ENCODE data around the gene INPP5B.
A peak's percentile ranks its signal among the peaks of the same experiment; 100 is the strongest.

The INPP5B gene

DNA sequence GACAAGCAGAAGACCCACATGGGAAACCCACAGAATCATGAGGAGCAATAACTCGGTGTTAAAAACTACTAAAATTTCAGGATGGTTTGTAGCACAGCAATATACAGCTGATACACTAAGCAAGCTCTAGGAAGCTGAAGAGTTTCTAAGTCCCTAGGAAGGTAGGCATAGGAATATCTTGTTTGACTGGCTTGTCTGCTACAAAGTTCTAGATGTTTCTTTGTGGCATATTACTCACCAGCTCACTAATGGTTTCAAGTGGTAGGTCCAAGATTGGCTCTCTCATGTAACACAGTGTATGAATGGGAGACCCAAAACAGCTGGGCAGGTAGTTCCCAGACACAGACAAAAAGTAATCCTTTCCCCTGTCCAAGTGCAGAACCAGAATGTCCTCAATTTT, 74.2 kb downstream of the INPP5B start:
- no peak for DNase-seq (ENCODE audit: low read depth, low spot score)

DNA sequence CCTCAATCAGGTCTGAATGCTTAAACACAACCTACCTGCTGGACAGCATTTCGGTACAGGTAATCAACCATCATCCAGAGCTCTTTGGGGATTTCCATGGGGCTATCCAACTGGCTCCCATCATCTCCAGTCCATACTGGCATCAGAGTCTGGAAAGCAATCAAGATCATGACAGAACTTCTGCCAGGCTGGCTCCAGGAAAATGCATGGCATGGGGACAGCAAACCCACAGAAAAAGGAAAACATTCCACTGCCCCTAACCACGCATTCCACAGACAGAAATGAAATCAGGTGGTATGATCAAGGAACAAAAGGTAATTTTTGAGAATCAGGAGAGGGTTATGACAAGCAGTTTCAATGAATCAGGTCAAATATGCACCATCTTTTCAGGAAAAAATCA, 78.4 kb downstream of the INPP5B start:
- DNase-seq (ENCODE audit: low read depth, low spot score) = no peak

DNA sequence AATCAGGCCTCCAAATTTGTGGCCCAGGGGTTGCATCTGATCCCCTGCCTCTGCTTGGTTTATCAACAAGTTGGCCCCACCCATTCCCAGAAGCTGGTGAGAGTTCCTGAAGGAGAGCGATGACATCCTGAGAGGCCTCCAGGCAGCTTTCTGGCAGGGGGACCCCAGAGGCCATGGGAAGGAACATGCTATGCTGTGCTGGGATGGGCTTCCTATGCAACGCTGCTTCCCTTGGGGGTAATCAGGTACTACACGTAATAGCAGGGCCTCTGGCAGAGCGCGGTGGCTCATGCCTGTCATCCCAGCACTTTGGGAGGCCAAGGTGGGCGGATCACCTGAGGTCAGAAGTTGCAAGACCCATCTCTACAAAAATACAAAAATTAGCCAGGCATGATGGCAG, 79.1 kb downstream of the INPP5B start:
- peak; percentile 17 for DNase-seq (ENCODE audit: low read depth, low spot score)

DNA sequence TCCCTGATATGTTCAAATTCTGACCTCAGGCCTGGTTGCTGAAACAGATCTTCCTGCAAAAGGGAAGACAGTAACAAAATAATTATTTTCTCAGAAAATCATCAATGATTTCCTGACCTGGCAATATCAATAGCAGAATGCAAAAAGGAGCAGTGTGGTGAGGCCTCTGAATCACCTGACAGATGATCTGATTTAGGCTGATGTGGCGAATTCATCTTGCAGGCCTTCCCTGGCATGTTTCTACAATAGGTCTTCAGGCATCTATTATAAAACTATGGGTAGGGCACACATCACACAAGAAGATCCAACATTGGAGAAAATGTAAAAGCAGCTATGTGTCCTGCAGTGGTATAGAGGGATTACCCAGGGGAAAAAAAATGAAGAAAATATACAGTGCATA, 80.4 kb downstream of the INPP5B start:
- DNase-seq (ENCODE audit: low read depth, low spot score) = no peak

DNA sequence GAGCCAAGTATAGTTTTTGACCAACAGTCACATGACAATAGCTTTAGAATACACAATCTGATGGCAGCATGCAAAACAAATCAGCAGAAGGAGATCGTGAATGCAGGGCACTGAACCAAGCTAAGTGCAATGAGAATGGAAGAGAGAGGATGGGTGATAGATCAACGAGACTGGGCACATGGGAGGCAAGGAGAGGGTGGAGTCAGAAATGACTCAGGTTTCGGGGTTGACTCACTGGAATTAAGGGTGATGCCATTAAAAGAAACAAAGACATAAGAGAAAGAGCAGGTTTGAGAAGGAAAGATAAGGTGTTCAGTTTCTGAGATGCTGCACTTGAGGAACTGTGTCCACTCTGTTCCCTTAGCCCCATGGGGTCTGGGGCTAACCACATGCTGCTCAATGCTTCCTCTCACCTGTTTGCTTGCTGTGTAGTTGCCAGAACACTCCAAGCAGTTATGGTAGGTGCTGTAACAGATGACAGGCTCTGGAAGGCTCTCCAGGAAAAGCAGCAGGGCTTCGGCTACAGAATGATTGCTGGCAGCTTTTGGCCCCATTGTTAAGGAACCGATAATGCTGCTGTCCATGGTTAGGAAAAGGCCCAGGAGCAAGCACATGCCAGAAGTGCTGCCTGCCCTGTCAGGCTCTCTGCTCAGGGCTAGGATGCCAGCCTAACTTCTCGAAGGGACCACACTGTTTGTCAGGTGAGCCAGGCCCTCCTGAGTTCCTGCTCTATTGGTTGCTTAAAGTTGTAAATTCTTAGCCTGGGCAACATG, 81.3 kb downstream of the INPP5B start:
- DNase-seq (ENCODE audit: low read depth, low spot score) = no peak

DNA sequence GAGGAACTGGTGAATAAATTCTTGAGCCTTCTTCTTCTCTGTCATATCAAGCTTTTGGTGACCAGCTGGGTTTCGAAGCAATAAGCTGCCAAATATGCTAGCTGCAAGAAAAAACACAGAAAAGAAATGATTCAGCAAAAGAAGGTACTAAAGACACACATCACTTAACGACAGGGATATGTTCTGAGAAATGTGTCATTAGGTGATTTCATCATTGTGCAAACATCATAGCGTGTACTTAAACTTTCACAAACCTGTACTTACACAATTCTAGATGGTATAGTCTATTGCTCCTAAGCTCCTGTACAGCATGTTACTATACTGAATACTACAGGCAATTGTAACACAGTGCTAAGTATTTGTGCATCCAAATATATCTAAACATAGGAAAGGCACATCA, 84.5 kb downstream of the INPP5B start:
- DNase-seq (ENCODE audit: low read depth, low spot score) = no peak

DNA sequence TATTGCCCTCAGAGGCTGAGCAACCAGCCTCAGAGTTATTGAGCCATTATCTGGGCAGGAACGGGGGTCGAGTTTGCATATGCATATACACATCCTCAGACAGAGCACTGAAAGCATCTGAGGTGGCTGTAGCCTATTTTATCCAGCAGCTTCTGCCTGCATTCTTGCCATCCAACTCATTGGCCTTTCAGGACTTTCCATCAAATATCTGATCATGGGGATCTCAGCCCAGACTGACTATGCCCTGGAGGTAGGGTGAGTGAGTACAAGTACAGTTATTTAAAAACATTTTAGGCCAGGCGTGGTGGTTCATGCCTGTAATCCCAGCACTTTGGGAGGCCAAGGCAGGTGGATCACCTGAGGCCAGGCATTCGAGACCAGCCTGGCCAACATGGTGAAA, 85.7 kb downstream of the INPP5B start:
- DNase-seq (ENCODE audit: low read depth, low spot score) = no peak

DNA sequence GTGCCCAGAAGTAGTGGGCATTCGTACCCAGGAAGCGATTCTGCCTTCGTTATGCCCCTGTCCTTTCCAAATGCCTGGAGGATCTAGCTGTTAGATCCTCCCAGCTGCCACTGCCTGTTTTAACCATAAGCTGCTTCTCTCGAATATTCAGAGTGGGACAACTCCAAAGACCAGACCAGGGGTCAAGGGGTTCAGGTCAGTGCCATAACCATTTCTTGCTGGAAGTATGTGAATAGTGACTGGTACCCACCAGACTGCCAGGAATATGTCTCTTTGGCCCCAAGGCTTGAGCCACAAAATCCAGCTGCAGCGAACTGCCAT, 86.5 kb downstream of the INPP5B start:
- no peak for DNase-seq (ENCODE audit: low read depth, low spot score)

DNA sequence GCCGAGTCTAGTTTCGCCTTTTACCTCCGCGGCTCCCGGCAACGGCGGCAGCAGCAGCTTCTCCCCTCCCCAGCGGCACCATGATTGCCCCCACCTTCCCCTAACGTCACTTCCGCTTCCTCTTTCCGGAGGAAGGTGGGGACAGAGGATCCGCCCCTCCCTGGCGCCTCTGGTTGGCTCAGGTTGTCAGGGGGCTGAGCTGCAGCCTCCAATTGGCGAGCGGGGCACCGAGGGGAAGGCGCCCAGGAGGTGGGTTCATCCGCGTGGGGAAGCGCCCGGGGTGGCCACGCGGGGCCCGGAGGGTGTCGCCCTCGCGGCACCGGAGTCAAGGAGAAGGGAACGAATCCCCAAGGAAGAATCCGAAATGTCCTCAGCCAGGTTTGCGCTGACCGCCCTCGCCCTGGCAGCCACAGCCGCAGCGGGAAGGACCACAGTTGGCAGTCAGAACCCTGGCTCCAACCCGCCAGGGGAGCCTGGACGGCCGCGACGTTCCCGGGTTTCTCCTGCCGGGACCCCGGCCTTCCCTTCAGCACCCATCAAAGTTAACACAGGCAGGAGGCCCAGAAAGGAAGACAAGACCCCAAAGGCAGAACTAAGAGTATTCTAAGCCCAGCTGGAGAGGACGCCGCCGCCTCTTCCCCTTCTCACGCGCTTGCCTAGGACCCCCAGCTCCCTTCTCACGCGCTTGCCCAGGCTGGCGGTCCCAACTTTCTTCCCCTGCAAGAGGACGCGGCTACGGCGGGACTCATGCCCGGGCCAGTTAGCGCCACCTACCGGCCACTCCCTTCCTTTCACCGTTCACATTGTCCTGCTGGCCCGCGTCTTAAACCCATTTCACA, 87.1 kb downstream of the INPP5B start, which contains the start of gene MTF1:
MTF1 (minus strand) TSS at position 86 of the 839 bp plus-strand sequence. CDS start 1,934 bp downstream, outside the sequence.
- peak; percentile 98 for DNase-seq (ENCODE audit: low read depth, low spot score)

DNA sequence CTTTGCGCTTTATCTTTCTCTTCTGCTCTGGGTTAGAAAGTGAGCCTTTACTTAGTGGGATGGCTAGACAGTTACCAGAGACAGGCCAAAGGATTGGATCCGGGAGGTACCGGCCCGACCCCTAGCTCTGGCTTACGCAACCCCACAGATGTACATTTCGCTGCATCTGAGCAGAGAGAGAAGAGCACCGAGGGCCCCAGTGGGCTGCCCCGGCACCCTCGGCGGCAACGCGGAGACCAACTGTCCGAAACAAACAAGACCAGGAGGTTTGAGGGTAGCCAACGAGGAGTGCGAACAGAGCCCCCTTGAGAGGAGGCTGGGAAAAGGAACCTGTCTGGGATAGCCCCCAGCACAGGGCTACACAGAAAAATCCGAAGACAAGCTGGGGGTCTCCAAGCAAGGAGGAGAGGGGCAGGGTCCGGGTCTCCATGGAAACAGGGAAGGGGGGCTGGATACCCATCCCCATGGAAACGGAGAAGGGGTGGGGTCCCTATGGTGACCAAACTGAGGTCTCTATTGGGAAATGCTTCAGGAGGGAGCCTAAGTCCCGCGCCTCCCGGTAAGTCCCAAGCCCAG, 87.8 kb downstream of the INPP5B start:
- DNase-seq (ENCODE audit: low read depth, low spot score) = no peak

DNA sequence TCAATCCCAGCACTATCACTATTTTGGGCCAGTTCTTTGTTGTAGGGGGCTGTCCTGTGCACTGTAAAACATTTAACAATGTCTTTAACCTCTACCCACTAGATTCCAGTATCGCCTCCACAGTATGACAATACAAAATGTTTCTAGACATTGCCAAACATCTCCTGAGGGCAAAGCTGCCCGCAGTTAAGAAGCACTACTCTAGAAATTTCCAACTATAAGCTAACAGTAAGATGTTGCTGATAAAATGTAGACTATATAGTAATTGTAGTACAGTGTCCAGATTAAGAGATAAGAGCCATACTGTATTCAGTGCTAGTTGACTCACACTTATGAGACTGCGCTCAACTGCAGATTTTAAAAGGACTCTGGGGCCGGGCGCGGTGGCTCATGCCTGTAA, 92.4 kb downstream of the INPP5B start:
- no peak for DNase-seq (ENCODE audit: low read depth, low spot score)

DNA sequence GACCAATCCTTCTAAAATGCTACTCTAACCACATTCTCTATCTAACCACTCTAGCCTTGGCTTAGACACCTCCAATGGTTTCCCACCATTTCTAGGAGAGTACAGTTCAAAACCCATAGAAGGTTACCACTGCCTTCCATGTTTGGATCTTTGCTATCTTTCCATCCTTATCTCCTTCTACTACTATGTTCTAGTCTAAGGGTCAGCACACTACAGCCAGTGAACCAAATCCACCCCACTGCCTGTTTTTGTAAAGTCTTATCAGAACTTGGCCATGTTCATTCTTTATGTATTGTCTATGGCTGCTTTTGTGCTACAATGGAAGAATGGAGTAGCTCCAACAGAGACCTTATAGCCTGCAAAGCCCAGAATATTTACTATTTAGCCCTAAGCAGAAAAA, 93.7 kb downstream of the INPP5B start:
- no peak for DNase-seq (ENCODE audit: low read depth, low spot score)

DNA sequence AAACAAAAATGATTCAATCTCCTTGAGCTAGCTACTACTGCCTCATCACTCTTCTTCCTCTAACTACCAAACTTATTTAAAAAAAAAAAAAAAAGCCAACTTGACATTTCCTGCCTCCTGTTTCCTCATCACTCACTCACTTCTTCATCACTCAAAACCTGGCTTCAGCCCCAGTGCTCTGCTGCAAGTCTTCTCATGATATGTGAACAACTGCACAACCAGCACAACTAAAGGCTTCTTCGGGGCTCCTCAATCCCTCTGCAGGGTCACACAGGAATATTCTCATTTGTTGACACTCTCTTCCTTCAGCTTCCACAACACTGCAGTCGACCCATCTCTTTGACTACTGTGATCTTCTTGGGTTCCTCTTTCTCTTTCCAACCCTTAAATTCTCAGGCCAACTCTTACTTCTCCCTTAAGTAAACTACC, 95.1 kb downstream of the INPP5B start:
- DNase-seq (ENCODE audit: low read depth, low spot score) = no peak

DNA sequence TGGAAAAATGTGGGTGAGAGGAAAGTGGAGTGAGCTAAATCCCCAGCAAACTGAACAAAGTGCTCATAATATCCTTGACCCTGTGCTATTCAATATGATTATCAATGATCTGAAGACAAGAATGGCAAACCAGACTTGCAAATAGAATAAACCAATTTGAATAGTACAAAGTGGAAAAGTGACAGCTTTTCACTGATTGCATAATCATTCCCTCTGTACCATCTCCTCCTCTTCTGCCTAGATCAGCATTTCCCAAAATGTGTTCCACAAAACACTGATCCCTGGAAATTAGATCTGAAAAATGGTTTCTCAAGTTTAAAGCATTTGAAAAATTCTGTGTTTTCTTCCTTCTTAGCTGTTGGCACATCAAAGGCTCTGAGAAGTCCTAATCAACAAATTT, 95.6 kb downstream of the INPP5B start:
- DNase-seq (ENCODE audit: low read depth, low spot score) = no peak

DNA sequence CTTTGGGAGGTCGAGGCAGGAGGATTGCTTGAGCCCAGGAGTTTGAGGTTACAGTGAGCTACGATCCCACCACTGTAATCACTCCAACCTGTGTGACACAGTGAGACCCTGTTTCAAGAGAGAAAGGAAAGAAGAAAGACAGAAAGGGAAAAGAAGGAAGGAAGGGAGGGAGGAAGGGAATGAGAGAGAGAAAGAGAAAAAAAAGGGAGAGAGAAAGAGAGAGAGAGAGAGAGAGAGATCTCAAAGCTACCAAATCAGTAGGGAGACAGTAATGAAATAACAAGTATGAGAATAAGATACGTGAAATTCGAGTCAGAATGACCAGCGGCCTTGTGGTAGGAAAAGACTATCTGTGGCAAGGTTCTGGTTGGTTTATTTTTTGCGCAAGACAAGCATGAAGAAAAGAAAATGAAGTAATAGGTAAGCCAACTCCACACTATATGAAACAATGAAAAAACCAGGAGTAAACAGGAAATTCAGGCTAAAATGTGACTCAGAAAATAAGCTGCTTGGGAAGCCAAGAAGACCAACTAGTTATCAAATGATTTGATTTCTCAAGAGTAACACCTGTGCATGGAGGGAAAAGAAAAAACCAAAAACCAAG, 96.4 kb downstream of the INPP5B start:
- no peak for DNase-seq (ENCODE audit: low read depth, low spot score)

DNA sequence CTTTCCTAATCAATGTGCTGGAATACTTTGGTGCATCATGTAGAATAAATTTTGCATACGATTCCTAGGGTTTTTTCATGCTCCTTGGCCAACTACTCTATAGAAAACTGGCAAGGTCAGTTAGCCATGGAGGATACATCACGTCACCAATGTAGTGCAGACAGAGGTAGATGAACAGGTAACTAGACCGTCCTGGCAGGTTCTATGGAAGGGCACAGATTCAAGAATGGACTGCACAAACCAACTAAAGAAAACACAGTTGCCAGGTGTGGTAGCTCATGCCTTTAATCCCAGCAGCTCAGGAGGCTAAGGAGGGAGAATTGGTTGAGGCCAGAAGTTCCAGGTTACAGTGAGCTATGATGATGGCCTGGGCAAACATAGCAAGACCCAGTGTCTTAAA, 97.4 kb downstream of the INPP5B start:
- no peak for DNase-seq (ENCODE audit: low read depth, low spot score)

DNA sequence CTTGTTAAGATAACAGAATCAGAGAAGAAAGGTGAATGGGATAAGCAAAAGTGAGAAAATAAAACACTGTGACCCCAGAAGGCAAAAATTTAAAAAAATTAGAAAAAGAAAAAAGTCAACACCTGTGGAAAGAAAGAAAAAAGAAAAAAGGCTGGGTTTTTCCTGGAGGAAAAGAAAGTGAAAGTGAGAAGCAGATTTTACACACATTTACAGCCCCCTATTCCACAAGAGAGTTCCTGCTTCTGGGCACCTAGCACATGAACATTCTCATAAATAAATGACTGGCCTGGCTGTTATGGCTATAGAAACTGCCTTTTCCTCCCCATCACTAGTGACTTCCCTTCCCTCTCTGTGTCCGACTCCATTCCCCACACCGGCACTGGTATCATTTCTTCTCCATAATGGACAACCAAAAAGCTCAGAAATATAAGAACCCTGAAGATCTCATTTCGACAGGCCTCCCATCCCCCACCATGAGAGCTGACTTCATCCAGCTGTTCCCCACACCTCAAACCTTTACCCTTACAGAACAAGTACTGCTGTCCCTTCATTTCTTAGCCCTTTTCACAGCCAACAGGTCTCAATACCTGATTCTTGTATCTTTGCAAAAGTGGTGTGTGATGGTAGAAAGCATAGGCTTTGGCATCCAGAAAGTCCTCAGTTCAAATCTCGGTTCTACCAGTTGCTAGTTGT, 100.1 kb downstream of the INPP5B start:
- no peak for DNase-seq (ENCODE audit: low read depth, low spot score)

DNA sequence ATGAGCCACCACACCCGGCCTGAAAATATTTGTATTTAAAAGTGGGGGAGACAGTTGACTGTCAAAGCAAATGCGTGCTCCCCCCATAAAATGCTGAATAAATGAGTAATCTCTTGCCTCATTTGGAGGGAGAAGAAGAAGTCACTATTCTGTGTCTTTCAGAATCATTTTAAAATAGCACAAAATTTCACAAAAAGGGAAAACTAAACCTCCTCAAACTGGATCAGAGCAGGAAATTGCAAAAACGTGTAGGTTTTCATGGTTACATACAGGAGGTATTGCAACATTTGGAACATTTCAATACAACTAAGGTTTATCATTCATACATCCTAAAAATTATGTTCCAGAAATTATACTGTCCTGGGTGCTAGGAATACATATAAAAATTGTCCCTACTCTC, 101.1 kb downstream of the INPP5B start:
- DNase-seq (ENCODE audit: low read depth, low spot score) = no peak

DNA sequence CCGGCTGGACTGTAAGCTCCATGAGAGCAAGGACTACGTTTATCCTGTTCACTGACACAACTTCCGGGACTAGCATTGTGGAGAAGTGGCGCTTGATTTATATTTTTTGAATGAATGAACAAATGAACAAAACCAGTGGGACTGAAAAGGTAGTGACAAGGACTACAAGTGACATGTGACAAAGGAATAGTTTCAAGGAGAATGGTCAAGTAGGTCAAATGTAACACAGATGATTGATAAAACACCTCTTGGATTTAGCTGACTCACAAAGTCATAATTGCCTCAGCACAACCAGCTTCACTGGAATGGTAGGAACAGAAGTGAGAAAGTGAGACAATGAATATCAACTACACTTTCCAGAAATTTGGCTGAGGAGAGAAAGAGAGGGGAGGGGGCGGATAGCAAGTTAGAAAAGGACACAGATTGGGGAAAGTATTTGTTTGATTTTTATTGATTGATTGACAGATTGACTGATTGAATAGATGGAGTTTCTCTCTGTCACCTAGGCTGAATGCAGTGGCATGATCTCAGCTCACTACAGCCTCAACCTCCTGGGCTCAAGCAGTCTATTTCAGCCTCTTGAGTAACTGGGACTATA, 101.7 kb downstream of the INPP5B start:
- no peak for DNase-seq (ENCODE audit: low read depth, low spot score)

DNA sequence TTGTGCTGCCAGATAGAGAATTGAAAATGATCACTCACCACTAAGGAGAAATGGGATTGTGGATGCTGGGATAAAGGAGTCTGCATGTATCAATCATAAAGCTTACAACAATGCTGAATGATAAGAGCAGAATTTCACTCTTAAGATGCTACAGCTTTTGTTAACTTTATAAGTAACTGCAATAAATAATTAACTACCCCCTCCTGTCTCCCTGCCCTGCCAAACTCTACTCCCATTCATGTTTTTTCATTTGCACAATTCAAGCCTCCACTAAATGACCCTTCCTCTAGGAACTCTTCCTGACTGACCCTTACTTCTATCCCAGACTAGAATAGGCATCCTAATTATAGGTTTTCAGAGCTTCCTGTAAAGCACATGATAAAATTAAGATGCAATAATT, 102.3 kb downstream of the INPP5B start:
- no peak for DNase-seq (ENCODE audit: low read depth, low spot score)

DNA sequence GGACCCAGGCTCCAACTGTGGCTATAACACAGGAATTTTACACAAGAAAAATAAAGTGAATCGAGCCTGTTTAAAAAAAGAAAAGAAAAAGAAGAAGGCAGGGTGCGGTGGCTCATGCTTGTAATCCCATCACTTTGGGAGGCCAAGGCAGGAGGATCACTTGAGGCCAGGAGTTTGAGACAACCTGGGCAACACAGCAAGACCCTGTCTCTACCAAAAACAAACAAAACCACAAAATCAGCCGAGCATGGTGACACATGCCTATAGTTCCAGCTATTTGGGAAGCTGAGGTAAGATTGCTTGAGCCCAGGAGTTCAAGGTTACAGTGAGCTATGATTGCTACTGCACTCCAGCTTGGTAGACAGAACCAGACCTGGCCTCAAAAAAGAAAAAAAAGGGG, 105.2 kb downstream of the INPP5B start:
- no peak for DNase-seq (ENCODE audit: low read depth, low spot score)
